Endodermal cell (in vitro differentiated cells): ENCODE measurements around the gene ACP3. TPM values are rescaled to one million over a fixed set of nuclear protein-coding genes. Genes with fewer than 3 reads are reported as not detected.

Source experiments
- DNase-seq: peaks from one replicate; pipeline ENCODE4 v3.0.0-alpha.2; 2017
- H3K27ac ChIP-seq: 2 replicates; pipeline ENCODE4 v1.5.1; 2013; ENCODE audit warnings: mild to moderate bottlenecking, low read depth, low read length, moderate library complexity
- H3K27me3 ChIP-seq: 2 replicates; pipeline ENCODE4 v1.6.1; 2013; ENCODE audit warnings: mild to moderate bottlenecking, low read length, moderate library complexity; ENCODE audit not compliant: insufficient read depth, control insufficient read depth, poor library complexity, severe bottlenecking
- H3K36me3 ChIP-seq: 2 replicates; pipeline ENCODE4 v1.7.0; 2013; ENCODE audit warnings: mild to moderate bottlenecking, low read length, moderate library complexity; ENCODE audit not compliant: control insufficient read depth, insufficient read depth
- H3K4me1 ChIP-seq: one replicate; pipeline ENCODE4 v1.7.0; 2013; ENCODE audit warnings: low read length; ENCODE audit not compliant: control insufficient read depth, insufficient read depth
- H3K4me3 ChIP-seq: 2 replicates; pipeline ENCODE4 v1.5.1; 2013; ENCODE audit warnings: mild to moderate bottlenecking, low read length, moderate library complexity
- H3K9ac ChIP-seq: 2 replicates; pipeline ENCODE4 v1.6.1; 2013; ENCODE audit warnings: mild to moderate bottlenecking, low read length, moderate library complexity; ENCODE audit not compliant: poor library complexity, severe bottlenecking; ENCODE audit errors: extremely low read depth
- H3K9me3 ChIP-seq: 2 replicates; pipeline ENCODE4 v1.6.1; 2013; ENCODE audit warnings: mild to moderate bottlenecking, low read length, moderate library complexity; ENCODE audit not compliant: control insufficient read depth
- H3K27ac Mint-ChIP-seq: 2 replicates; pipeline ENCODE4 v1.8.0; 2020; ENCODE audit warnings: mixed read lengths
- H3K27me3 Mint-ChIP-seq: 2 replicates; pipeline ENCODE4 v1.8.0; 2021; ENCODE audit warnings: mild to moderate bottlenecking, mixed read lengths; ENCODE audit not compliant: insufficient read depth
- H3K36me3 Mint-ChIP-seq: 2 replicates; pipeline ENCODE4 v1.8.0; 2020; ENCODE audit warnings: low read depth, mixed read lengths
- H3K4me1 Mint-ChIP-seq: 2 replicates; pipeline ENCODE4 v1.8.0; 2020; ENCODE audit warnings: mixed read lengths
- H3K4me3 Mint-ChIP-seq: 2 replicates; pipeline ENCODE4 v1.8.0; 2020; ENCODE audit warnings: mild to moderate bottlenecking, moderate library complexity, mixed read lengths
- H3K9me3 Mint-ChIP-seq: 2 replicates; pipeline ENCODE4 v1.8.0; 2020; ENCODE audit warnings: mild to moderate bottlenecking, mixed read lengths
- WGBS, 2 experiments: methylation state at CpG; one replicate each; pipeline versions ENCODE4 v1.1.5 to v1.1.7; 2013; ENCODE audit warnings: missing lambda C conversion rate in 2 of 2, mixed read lengths in 1 of 2; ENCODE audit not compliant: insufficient coverage in 1 of 2, insufficient read length in 1 of 2; 5-methylcytosine and 5-hydroxymethylcytosine counted together
- total RNA-seq, 2 donors: library from RNA; stranded (reverse); fragmentation: NEBNext Ultra II Directional in 1 of 2; extraction: Animal tissue kit (Norgen Biotek cat#: 25700) in 1 of 2; gene quantifications; 2 replicates in 1 of 2; 3 replicates in 1 of 2; pipeline ENCODE4 v1.2.1, GENCODE V29; 2021
- TF ChIP-seq, protein P1 (sequence below): fragments of 200-600 bp; sonication (generic); conservative IDR thresholded peaks from 2 replicates; pipeline ENCODE4 v1.5.0; 2021; ENCODE audit warnings: antibody characterized with exemption, mild to moderate bottlenecking

The ACP3 gene
- total RNA-seq, 2 donors from 2014 or later: 17.0 to 24.6 TPM

- H3K4me1 ChIP-seq: no peaks in the 10 kb centered on the region
- H3K9me3 ChIP-seq: no peaks in the 10 kb centered on the region
- H3K27ac ChIP-seq: no peak overlapping the region
- WGBS, 2 experiments: 100% methylated on average over 1 of the region's 1 CpG
- TF ChIP-seq, protein P1, sequence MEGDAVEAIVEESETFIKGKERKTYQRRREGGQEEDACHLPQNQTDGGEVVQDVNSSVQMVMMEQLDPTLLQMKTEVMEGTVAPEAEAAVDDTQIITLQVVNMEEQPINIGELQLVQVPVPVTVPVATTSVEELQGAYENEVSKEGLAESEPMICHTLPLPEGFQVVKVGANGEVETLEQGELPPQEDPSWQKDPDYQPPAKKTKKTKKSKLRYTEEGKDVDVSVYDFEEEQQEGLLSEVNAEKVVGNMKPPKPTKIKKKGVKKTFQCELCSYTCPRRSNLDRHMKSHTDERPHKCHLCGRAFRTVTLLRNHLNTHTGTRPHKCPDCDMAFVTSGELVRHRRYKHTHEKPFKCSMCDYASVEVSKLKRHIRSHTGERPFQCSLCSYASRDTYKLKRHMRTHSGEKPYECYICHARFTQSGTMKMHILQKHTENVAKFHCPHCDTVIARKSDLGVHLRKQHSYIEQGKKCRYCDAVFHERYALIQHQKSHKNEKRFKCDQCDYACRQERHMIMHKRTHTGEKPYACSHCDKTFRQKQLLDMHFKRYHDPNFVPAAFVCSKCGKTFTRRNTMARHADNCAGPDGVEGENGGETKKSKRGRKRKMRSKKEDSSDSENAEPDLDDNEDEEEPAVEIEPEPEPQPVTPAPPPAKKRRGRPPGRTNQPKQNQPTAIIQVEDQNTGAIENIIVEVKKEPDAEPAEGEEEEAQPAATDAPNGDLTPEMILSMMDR: no peak
- H3K27ac Mint-ChIP-seq: no peak overlapping the region
- DNase-seq: no peak
- no peaks in the 10 kb centered on the region for H3K4me1 Mint-ChIP-seq
- no peak overlapping the region for H3K4me3 ChIP-seq
- H3K27me3 ChIP-seq: no peaks in the 10 kb centered on the region
- no peak overlapping the region for H3K9ac ChIP-seq
- H3K36me3 ChIP-seq: no peaks in the 10 kb centered on the region
- no peaks in the 10 kb centered on the region for H3K27me3 Mint-ChIP-seq
- peaks cover 14% of the 10 kb centered on the region for H3K36me3 Mint-ChIP-seq
- H3K4me3 Mint-ChIP-seq: no peak overlapping the region
- H3K9me3 Mint-ChIP-seq: no peaks in the 10 kb centered on the region
These were observed 15.3 kb downstream of the ACP3 start for GRCh38 chr3:132332508-132332907.

GRCh38 chr3:132341746-132342145 is 24.5 kb downstream of the ACP3 start:
- Mint-ChIP-seq H3K27me3 (no peaks in the 10 kb centered on the region), H3K27ac (no peak overlapping the region), H3K36me3 (peaks cover 8% of the 10 kb centered on the region), H3K4me1 (peaks cover 3% of the 10 kb centered on the region), H3K4me3 (no peak overlapping the region), H3K9me3 (no peaks in the 10 kb centered on the region)
- WGBS, 2 experiments: 93 to 95% methylated on average over 2 of the region's 2 CpGs
- H3K4me3 ChIP-seq: no peak overlapping the region
- no peaks in the 10 kb centered on the region for H3K4me1 ChIP-seq
- H3K27me3 ChIP-seq: no peaks in the 10 kb centered on the region
- no peak overlapping the region for H3K9ac ChIP-seq
- DNase-seq: no peak
- no peak overlapping the region for H3K27ac ChIP-seq
- no peaks in the 10 kb centered on the region for H3K9me3 ChIP-seq
- no peaks in the 10 kb centered on the region for H3K36me3 ChIP-seq
- TF ChIP-seq, protein P1: no peak

DNA sequence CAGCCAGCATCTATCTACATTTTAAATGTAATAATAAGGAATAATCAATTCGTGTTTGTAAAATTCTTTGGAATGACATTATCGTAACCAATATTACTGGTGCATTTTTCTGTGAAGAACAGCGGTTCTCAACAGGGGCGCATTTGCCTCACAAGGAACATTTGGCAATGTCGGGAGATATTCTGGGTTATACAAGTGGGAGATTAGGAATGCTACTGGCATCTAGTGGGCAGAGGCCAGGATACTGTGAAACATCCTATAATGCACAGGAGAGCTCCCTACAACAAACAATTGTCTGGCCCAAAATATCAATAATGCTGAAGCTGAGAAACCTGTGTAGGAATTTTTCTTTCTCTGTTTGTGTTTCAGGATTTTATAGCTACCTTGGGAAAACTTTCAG is 25.0 kb downstream of the ACP3 start:
- Histone ChIP-seq H3K9me3 (no peaks in the 10 kb centered on the region), H3K9ac (no peak overlapping the region), H3K4me1 (no peaks in the 10 kb centered on the region), H3K36me3 (no peaks in the 10 kb centered on the region), H3K4me3 (no peak overlapping the region), H3K27ac (no peak overlapping the region), H3K27me3 (no peaks in the 10 kb centered on the region)
- H3K9me3 Mint-ChIP-seq: no peaks in the 10 kb centered on the region
- H3K4me1 Mint-ChIP-seq: peaks cover 3% of the 10 kb centered on the region
- DNase-seq: no peak
- H3K27me3 Mint-ChIP-seq: no peaks in the 10 kb centered on the region
- WGBS, 2 experiments: 71 to 84% methylated on average over 5 of the region's 5 CpGs
- no peak overlapping the region for H3K27ac Mint-ChIP-seq
- no peak overlapping the region for H3K4me3 Mint-ChIP-seq
- TF ChIP-seq, protein P1: no peak
- H3K36me3 Mint-ChIP-seq: peaks cover 10% of the 10 kb centered on the region
